Daoy (cell line): ENCODE data around the gene ANGEL1. TPM values are rescaled to one million over a fixed set of nuclear protein-coding genes. Genes with fewer than 3 reads are reported as not detected.

Source experiments
- total RNA-seq: library from RNA; depleted of rRNA; stranded (reverse); fragments of >200 nt; shearing (Covaris generic); gene quantifications from 2 replicates; pipeline ENCODE4 v1.2.3, GENCODE V29; 2014; rRNA removed

ANGEL1 gene
- total RNA-seq, 1 experiment from 2014 or later, result 7.4 TPM

Other genes starting within 250 kb of the ANGEL1 start
- gene VASH1, start 51.4 kb downstream of the ANGEL1 start, total RNA-seq, result 2.7 and 2.9 TPM in 2 replicates
- not detected in 2 replicates for gene LRRC74A, start 13.5 kb upstream of the ANGEL1 start, total RNA-seq
- 28.6 and 31.5 TPM in 2 replicates for gene IRF2BPL, start 215.8 kb upstream of the ANGEL1 start, total RNA-seq